Measurements from ENCODE around the gene NRXN3.

NRXN3 gene

DNA sequence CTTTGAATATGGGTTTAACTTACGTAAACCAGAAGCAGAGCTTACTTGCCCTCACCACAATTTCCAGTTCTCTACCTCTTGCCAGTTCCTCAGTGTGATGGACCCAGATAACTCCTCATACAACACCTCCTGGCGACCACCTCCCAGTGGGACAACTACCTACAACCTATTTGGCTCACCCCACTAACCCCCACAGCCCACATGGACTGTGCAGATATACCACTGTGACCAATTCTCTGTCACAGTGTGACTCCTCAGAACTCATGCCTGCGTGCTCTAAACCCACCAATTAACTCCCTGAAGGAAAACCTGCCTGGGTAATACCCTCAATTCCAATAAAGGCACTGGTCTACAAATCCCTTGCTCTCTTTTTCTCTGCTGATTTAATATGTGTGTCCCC, 1729.4 kb downstream of the NRXN3 start:
- H3K4me3 ChIP-seq (replicated peaks; ENCODE audit: low read depth, low read length), result no peak overlapping the region

DNA sequence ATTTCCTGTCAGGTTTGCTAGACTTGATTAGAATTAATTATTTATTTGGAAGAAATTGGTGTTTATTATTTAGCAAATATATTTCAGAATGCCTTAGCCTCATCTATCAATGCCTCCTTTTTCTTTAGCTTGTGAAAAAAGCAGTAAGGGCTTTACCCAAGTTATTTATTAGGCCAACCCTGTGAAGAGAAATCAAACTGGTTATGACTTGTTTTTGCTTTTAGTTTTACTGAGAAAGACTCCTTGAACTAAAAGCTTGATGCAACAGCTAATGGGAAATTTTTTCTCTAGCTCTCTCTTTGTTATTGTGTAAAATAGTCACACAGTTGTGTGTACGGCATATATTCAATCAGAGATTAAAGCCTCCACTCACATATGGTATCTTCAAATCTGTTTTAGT, 1734.3 kb downstream of the NRXN3 start:
- no peaks in the 10 kb centered on the region for H3K36me3 ChIP-seq (ENCODE audit: control insufficient read depth, insufficient read depth, low read length)
- no peak for DNase-seq (ENCODE audit: extremely low read depth, insufficient read length)
- TF ChIP-seq, protein P1, sequence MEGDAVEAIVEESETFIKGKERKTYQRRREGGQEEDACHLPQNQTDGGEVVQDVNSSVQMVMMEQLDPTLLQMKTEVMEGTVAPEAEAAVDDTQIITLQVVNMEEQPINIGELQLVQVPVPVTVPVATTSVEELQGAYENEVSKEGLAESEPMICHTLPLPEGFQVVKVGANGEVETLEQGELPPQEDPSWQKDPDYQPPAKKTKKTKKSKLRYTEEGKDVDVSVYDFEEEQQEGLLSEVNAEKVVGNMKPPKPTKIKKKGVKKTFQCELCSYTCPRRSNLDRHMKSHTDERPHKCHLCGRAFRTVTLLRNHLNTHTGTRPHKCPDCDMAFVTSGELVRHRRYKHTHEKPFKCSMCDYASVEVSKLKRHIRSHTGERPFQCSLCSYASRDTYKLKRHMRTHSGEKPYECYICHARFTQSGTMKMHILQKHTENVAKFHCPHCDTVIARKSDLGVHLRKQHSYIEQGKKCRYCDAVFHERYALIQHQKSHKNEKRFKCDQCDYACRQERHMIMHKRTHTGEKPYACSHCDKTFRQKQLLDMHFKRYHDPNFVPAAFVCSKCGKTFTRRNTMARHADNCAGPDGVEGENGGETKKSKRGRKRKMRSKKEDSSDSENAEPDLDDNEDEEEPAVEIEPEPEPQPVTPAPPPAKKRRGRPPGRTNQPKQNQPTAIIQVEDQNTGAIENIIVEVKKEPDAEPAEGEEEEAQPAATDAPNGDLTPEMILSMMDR (IDR thresholded peaks at IDR 0.05; ENCODE audit: insufficient read depth, low read length, poor library complexity, severe bottlenecking), result no peak
- H3K27me3 ChIP-seq (replicated peaks; ENCODE audit: control insufficient read depth, insufficient read depth, low read length), result no peaks in the 10 kb centered on the region
- H3K4me3 ChIP-seq (replicated peaks; ENCODE audit: low read depth, low read length), result no peak overlapping the region

More for the DNA sequence above, 1729.4 kb downstream of the NRXN3 start:
- DNase-seq (ENCODE audit: extremely low read depth, insufficient read length), result no peak
- no peaks in the 10 kb centered on the region for H3K27me3 ChIP-seq (replicated peaks; ENCODE audit: control insufficient read depth, insufficient read depth, low read length)
- no peaks in the 10 kb centered on the region for H3K36me3 ChIP-seq (ENCODE audit: control insufficient read depth, insufficient read depth, low read length)
- TF ChIP-seq, protein P1 (IDR thresholded peaks at IDR 0.05; ENCODE audit: insufficient read depth, low read length, poor library complexity, severe bottlenecking), result no peak

DNA sequence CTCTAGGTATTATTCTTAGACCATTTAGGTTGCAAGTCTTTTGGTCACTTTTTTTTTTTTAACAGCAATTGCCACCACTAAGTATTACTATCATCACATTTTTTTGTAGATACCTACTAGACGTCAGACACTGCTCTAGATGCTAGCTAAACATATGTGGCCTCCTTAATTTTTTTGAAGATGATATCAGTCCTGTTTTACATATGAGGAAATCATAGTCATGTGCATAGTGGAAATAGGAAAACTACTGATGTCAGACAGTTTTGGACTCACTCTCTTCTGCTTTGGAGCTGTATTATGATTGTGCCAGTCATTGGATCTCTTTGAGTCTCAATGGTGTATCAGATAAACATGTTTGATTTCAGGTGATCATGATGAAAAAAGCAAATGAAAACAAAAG, 1736.8 kb downstream of the NRXN3 start:
- H3K36me3 ChIP-seq (ENCODE audit: control insufficient read depth, insufficient read depth, low read length), result no peaks in the 10 kb centered on the region
- DNase-seq (ENCODE audit: extremely low read depth, insufficient read length), result no peak
- no peaks in the 10 kb centered on the region for H3K27me3 ChIP-seq (replicated peaks; ENCODE audit: control insufficient read depth, insufficient read depth, low read length)
- TF ChIP-seq, protein P1 (IDR thresholded peaks at IDR 0.05; ENCODE audit: insufficient read depth, low read length, poor library complexity, severe bottlenecking), result no peak
- no peak overlapping the region for H3K4me3 ChIP-seq (replicated peaks; ENCODE audit: low read depth, low read length)

DNA sequence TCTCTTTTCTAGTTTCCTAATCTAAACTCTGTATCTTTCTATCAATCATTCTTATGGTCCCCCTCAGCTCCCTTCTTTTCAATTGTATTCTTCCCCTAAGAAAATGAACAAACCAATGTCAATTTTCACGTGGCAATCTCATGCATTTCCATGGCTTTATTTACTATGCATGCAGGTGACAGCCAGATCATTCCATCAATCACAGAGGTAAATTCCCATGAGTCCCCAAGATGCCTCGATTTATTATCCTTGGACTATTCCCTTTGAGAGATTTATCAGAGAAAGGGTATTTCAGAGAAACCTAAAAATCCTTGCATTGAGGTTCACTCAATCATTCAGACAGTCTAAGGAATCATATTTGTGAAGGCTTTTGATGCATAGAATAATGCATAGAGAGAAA, 1739.9 kb downstream of the NRXN3 start:
- H3K4me3 ChIP-seq (replicated peaks; ENCODE audit: low read depth, low read length), result no peak overlapping the region
- TF ChIP-seq, protein P1 (IDR thresholded peaks at IDR 0.05; ENCODE audit: insufficient read depth, low read length, poor library complexity, severe bottlenecking), result no peak
- H3K36me3 ChIP-seq (ENCODE audit: control insufficient read depth, insufficient read depth, low read length), result no peaks in the 10 kb centered on the region
- DNase-seq (ENCODE audit: extremely low read depth, insufficient read length), result no peak
- H3K27me3 ChIP-seq (replicated peaks; ENCODE audit: control insufficient read depth, insufficient read depth, low read length), result no peaks in the 10 kb centered on the region

DNA sequence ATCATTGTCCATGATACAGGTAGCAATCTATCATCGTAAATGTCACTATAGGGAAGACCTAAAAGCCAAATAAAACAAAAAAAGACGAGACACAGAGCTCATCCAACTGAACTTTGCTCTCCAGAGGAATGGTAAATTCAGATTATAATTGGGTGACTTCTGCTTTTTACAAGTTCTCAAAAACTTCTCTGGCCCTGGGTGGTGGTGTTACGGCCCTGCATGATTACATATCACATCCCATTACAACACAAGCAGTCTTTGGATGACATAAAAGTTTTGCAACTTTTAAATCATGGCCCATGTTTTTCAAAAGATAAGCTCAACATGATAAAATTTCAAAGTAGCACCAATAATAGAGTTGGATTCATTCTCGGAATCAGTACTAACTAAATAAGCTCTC, 1741.6 kb downstream of the NRXN3 start:
- H3K4me3 ChIP-seq (replicated peaks; ENCODE audit: low read depth, low read length), result no peak overlapping the region
- no peaks in the 10 kb centered on the region for H3K27me3 ChIP-seq (replicated peaks; ENCODE audit: control insufficient read depth, insufficient read depth, low read length)
- TF ChIP-seq, protein P1 (IDR thresholded peaks at IDR 0.05; ENCODE audit: insufficient read depth, low read length, poor library complexity, severe bottlenecking), result no peak
- H3K36me3 ChIP-seq (ENCODE audit: control insufficient read depth, insufficient read depth, low read length), result no peaks in the 10 kb centered on the region
- DNase-seq (ENCODE audit: extremely low read depth, insufficient read length), result no peak

DNA sequence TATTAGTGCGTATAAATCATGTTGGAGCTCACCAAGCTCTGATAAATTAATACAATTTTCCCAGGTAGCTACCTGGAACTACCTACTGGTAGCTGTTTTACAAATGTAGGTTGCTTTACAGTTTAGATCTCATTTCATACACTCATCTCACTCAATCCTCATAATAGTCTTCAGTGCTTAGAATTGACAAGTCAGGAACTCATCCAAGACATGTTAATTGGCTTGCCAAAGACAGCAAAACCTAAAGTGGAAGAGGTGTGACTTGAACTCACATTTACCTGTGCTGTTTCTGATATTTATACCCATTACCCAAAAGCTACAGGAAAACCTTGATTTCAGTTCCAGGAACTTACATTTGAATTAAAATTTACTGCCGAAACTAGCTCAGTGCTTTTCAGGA, 1744.4 kb downstream of the NRXN3 start:
- no peak for DNase-seq (ENCODE audit: extremely low read depth, insufficient read length)
- TF ChIP-seq, protein P1 (IDR thresholded peaks at IDR 0.05; ENCODE audit: insufficient read depth, low read length, poor library complexity, severe bottlenecking), result no peak

More for the DNA sequence above, 1744.4 kb downstream of the NRXN3 start:
- H3K4me3 ChIP-seq (replicated peaks; ENCODE audit: low read depth, low read length), result no peak overlapping the region
- H3K36me3 ChIP-seq (ENCODE audit: control insufficient read depth, insufficient read depth, low read length), result no peaks in the 10 kb centered on the region
- H3K27me3 ChIP-seq (replicated peaks; ENCODE audit: control insufficient read depth, insufficient read depth, low read length), result no peaks in the 10 kb centered on the region

All from GM06990 (cell line).